Stimulated activated CD8-positive, alpha-beta memory T cell treated with anti-CD3 and anti-CD28 coated beads, Interleukin-4, amount 100 ng/mL, for 24 hours (primary cell): ENCODE results near the gene RAB10.
"Not testable (repeated sequence)": the region's sequence is repeated elsewhere in the genome, so short reads cannot be mapped to it uniquely, and the experiment has no call there.

Experiments used
- DNase-seq: peaks from one replicate; pipeline ENCODE4 v3.0.0-alpha.2; 2020; ENCODE audit warnings: low read depth

RAB10 gene

DNA sequence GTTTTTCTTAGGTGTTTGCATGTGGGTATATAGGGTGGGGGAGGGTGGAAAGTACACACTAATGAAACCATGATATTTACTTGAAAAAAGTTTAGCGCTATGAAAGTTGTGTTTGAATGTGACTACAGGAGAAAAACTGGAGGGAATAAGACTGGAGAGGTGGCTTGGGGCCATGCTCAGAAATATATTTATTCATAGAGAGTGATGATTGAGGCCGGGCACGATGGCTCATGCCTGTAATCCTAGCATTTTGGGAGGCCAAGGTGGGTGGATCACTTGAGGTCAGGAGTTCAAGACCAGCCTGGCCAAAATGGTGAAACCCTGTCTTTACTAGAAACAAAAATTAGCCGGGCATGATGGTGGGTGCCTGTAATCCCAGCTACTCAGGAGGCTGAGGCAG, 55.0 kb downstream of the RAB10 start:
- DNase-seq = not testable (repeated sequence)

DNA sequence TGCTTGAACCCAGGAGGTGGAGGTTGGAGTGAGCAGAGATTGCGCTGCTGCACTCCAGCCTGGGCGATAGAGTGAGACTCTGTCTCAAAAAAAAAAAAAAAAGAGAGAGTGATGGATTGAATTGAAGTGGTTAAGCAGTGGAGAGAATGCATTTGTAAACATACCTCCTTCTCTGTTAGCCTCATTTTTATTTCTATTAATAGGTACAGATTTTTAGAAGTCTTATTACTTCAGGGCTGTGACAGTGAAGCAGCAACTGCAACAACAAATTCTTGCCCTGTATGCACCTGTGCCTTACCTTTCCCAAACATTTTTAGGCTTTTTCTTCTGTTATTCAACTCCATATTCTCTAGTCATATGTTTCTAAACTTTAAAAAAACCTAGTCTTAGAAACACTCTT, 55.5 kb downstream of the RAB10 start:
- DNase-seq = no peak

DNA sequence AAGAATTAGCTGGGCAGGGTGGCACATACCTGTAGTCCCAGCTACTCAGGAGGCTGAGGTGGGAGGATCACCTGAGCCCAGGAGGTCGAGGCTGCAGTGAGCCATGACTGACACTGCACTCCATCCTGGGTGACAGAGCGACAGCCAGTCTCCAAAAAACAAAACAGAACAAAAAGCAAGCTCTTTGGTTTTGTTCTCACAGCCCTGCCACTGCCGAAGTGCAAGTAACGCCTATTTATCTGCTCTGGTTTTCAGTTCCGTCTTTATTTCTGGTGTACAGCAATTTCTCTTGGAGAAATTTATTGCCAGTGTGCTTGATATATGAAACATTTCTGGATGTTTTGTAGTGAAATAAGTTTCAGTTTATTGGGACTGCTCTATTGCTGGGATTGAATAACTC, 61.9 kb downstream of the RAB10 start:
- DNase-seq = no peak

DNA sequence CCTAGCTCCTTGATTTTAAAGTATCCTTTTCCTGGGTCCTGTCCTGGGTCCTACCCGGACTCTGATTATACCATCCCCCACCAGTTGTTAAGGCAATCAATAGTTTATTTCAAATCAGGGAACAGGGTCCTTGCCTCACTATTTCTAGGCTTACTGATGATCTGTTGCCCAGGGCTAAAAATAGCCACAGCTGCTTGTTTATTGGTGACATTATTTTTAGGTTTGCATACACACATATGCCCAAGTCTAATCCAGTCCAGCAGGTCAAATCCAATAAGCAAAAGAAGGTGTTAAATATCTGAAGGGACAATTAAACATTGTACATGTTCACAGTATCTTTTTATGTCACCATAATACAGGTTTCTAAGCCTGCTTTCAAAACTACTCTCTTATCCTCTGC, 66.0 kb downstream of the RAB10 start:
- no peak for DNase-seq

DNA sequence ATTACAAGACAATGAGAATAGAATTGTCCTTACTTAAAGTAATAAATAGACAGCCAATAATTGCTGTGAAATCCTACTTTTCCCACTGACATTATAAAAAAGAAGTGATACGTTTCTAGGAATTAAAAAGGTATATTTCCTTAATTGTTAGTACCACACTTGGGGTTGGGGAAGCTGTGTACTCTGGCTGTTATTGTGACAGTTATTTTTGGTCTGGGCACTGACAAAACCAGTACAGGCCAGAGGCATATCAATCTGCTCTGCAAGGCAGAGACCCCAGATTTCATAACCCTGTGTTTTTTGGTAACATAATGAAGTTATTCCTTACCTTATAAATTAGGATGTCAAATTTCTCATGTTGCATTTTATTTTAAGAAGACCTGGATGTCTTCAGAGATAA, 66.5 kb downstream of the RAB10 start:
- DNase-seq = no peak

DNA sequence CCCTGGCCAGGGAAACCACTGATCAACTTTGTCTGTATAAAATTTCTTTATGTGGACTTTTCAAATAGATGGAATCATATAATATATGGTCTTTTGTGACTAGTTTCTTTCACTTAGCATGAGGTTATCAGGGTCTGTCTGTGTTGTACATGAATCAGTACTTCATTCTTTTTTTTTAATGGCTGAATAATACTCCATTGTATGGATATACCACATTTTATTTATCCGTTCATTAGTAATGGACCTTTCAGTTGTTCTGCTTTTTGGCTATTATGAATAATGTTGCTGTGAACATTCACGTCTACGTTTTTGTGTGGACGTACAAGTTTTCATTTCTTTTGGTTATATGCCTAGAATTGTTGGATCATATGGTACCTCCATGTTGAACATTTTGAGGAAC, 69.9 kb downstream of the RAB10 start:
- DNase-seq = no peak

DNA sequence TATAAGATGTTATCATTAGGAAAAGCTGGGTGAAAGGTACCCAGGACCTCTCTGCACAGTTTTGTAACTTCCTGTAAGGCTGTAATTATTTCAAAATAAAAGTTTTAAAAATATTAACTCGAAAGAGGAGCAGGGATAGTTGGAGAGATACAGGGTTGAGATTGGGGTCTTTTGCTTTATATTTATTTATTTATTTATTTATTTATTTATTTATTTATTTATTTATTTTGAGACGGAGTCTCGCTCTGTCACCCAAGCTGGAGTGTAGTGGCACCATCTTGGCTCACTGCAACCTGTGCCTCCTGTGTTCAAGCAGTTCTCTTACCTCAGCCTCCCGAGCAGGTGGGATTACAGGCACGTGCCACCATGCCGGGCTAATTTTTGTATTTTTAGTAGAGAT, 74.8 kb downstream of the RAB10 start:
- not testable (repeated sequence) for DNase-seq

DNA sequence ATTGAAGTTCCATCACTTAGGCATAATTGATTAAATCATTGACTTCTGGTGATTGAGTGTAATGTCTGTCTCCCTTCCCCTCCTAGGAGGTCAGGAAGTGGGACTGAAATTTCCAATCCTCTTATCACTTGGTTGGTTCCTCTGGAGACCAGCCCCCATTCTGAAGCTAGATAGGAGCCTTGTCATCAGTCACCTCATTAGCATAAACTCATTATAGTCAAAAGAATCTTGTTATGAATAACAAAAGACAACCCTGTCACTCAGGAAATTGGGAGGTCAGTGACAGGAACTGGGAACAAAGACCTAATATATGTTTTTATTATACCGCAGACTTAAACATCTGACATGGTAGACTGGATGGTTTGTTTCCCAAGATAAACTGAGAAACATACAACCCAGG, 78.3 kb downstream of the RAB10 start:
- no peak for DNase-seq

DNA sequence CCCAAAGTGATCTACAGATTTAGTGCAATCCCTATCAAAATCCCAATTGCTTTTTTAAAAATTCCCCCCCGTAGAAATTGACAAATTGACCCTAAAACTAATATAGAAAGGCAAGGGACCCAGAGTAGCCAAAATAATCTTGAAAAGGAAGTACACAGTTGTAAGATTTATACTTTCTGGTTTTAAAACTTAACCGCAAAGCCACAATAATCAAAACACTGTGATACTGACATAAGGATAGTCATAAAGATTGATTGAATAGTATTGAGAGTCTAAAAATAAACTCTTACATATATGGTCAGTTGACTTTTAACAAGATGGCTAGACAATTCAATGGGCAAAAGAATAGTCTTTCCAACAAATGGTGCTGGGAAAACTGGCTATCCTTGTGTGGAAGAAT, 80.3 kb downstream of the RAB10 start:
- DNase-seq = no peak

DNA sequence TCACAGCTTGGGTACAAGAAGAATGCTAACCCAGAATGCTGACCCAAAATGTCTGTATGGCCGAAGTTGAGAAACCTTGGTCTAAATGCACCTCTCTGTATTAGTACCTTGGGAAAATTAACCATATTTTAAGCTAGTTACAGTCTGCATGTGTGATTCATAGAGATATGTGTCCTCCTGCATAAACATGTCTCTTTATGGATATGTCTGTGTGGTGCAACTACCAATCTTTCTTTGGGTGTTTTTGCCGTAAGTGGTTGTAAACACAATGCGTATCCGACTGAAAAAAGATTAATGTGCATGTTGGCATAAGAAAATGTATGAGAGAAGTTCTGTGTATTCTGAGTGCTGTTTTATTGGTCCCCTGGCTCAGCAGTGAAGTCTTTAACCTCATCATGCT, 84.8 kb downstream of the RAB10 start:
- no peak for DNase-seq

DNA sequence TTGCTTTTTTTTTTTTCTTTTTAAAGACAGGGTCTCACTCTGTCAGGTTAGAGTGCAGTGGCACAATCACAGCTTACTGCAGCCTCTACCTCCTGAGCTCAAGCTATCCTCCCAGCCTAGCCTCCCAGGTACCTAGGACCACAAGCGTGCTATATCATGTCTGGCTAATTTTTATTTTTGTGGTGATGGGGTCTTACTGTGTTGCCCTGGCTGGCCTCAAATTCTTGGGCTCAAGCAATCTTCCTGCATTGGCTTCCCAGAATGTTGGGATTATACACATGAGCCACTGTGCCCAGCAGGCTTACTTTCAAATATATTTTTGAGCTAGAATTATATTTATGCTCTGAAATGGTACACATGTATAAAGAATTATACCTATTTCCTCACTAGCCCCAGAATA, 85.6 kb downstream of the RAB10 start:
- no peak for DNase-seq

DNA sequence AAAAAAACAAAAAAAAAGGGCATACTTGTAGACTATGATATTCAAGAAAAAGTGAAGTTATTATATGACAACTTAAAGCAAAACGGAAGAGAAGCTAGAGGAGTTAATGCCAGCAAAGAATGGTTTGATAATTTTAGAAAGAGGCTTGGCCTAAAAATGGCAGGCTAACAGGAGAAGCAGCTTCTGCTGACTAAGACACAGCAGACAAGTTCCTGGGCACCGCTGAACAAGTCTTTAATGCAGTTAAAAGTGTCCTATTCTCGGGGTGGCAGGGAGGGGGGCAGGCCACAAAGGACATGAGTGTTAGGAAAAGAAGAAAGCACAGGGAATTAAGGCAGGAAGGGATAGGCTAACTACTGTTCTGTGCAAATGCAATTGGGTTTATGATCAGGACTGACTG, 88.7 kb downstream of the RAB10 start:
- no peak for DNase-seq

DNA sequence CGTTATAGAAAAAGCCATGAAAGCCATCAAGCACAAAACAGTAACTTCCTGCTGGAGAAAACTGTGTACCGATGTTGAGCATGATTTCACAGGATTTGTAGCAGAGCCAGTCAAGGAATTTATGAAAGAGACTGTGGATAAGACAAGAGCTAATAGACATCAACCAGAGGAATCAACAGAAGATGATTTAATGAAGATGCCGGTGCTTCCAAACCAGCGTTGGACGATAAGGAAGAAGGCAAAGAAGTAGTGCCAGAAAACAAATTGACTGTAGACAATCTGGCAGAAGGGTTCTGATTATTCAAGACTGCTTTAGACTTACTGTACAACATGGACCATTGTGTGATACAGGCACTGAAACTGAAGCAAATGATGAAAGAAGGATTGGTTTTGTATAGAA, 89.5 kb downstream of the RAB10 start:
- no peak for DNase-seq

DNA sequence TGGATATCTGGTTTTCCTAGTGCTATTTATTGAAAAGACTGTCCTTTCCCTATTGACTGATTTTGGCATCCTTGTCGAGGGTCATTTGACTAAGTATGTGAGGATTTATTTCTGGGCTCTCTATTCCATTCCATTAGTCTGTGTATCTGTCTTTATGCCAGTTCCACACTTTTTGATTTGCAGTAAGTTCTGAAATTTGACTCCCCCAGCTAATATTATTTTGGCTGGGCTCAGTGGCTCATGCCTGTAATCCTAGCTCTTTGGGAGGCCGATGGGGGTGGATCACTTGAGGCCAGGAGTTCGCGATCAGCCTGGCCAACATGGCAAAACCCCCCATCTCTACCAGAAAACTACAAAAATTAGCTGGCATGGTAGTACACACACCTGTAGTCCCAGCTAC, 92.2 kb downstream of the RAB10 start:
- no peak for DNase-seq

DNA sequence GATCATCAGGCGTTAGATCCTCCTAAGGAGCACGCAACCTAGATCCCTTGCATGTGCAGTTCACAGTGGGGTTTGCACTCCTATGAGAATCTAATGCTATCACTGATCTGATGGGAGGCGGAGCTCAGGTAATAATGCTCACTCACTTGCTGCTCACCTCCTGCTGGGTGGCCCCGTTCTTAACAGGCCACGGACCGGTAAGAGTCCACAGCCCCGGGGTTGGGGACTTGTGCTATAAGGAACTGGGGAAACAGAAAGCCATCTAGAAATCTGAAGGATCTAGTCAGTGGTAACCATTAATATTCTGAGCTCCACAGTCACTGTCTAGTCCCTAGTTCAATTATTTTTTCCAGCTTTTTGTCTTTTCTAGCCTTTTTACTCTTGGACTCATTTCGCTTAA, 94.3 kb downstream of the RAB10 start:
- no peak for DNase-seq

DNA sequence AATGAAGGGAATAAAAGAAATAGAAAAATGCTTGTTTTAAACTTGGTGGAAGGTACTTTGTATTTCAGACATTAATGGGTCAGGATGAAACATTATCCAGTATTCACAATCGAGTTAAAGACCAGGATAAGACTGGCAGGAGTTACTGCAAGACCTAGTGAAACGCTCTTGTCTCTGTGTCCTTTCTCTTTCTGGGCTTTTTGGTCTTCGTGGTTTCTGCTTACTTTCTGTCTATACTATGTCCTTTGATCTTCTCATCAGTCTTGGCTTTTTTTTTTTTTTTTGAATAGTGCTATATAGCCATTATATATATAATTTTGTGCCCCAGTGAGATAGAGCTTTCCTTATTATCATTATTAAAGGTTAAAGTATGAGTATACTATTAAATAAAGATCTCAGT, 96.9 kb downstream of the RAB10 start:
- DNase-seq = no peak

DNA sequence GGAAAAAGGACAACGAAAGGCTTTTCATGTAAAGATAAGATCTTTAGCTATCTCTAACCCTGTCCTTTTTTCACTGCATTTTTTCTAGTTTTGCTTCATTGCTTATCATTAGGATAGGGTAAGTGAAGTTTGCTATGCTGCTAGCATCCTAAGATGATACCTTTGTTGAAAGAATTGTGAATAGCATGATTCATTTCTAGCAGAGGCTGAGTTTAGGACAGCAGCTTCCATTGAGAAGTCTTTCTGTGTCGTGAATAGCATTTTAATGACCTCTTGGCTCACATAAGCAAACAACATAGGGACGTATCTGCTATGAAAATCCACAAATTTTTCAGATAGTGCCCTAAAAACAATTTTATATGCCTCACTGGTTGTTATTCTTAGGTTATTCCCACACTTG, 102.6 kb downstream of the RAB10 start:
- no peak for DNase-seq

DNA sequence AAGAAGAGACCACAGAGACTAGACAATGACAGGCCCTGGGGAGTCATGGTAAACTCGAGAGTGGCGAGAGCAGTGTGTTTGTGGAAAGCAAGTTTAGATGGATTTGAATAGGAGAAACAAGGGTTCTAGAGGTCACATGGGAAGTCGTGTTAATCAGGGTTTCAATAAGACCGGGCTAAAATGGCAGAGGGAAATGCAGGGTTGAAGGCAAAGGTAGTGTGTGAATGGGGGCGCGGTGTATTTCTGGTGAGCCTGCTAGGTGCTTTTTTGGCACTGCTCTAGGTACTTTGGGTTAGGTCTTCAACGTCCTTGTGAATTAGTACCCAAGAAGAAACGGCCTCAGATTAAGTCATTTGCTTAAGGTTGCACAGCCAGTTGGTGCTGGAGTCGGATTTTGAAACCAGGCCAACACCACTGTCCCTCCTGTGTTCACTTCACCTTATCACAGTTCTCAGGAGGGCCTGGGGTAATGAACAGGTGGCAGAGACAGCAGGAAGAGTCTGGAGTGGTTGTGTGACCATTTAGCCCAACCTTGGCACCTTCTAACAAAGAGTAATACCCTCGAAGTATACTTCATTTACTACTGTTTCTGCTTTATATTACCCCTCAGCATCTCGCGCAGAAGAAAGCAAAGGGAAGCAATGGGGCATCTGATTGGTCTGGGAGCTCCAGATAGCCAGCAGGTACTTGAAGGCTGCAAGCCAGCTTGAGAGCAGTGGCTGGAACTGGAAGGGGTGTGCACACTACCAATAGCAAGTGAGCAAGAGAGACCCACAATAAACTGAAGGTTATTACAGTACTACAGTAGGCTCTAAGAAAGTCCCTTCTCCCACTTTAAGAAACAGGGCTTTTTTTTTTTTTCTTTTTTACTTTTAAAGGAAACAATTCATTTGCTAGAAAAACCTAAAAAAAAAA, 105.6 kb downstream of the RAB10 start:
- DNase-seq = no peak

DNA sequence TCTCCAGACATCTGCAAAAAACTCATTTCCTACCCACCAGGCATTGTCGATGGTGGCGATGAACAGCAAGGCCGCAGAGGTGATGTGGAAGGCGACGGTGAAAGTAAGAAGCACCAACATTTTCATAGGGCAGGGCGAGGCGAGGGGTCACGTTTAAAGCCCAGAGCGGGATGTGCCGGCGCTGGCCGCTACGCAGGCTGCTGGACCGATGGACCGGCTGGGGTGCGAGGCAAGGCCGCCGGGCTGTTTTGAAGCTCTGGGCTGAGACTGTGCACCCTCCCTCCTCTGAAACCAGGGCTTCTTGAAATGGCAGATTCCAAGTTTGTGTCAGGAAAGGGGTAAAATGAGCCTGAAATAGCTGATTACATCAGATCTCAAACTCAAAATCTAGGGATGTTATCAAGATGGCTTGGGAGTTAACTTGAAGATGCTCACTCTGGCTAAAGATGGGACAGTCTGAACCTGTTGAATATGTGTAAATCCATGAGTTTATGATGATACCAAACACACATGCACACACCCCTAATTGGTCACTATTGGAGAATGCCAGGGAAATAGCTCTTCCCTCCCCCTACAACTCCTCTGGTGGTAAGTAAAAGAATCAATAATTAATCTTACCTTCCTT, 107.4 kb downstream of the RAB10 start:
- DNase-seq = no peak

DNA sequence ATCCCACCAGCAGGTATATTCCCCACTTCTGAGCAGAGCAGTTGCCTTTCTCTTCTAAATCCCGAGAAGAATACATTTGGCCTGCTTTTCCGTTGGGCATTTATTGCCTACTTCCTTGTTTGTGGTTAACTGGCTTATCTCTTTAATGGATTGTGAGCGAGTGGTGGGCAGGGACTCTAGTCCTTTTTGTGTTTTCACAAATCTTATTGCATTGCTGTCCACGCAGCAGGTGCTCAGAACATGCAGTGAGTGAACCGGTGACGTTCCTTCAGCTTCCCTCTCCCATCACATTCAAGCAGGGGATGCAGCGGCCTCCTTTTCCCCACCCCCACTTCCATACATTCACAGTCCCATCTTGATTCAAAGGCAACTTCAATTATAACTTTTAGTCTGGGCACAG, 110.1 kb downstream of the RAB10 start:
- no peak for DNase-seq

DNA sequence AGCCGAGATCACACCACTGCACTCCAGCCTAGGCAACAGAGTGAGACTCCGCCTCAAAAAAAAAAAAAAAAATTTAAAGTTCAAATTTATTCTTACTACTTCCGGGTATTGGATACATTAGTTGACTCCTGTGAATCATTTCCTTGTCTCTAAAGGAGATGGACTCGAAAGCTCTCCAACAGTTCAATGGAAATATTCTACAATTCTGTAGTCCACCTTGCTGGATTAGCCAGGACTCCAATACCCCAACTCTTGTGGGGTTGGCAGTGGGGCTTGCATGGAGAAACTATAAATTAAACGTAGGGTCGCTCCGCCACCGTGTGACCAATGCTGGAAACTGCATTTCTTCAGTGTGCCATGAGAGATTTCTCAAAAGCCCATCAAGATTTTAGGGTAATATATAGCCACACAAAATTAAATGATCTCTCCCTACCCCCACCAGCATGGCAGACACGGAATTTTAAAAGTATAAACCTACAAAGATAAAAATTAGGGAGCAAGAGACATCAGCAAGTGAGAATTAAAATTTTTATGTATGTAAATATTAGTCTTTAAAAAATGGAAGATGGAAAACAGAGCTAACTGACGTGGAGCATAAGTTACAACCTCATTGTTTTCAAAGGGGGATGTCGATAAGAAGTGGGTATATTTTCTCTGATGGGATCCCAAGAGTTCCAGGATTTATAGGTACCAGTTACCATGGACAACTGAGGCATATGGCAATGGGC, 111.2 kb downstream of the RAB10 start:
- DNase-seq = peak; percentile 41

DNA sequence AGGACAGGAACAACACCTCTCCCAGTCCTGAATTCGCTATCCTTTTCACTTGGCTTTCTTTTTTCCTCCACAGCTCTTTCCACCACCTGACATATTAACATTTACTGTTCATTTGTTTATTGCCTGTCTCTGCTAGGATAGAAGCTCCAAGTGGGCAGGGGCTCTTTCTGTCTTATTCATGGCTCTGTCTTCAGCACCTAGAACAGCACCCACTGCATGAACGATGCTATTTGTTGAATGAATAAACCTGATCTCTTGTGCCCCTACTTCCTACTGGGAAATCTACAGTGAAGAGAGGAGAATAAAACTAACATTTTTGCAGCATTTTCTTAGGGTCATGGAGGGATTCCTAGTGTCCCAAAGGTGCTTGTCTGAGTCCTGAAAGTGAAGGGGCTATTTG, 114.6 kb downstream of the RAB10 start:
- DNase-seq = no peak

DNA sequence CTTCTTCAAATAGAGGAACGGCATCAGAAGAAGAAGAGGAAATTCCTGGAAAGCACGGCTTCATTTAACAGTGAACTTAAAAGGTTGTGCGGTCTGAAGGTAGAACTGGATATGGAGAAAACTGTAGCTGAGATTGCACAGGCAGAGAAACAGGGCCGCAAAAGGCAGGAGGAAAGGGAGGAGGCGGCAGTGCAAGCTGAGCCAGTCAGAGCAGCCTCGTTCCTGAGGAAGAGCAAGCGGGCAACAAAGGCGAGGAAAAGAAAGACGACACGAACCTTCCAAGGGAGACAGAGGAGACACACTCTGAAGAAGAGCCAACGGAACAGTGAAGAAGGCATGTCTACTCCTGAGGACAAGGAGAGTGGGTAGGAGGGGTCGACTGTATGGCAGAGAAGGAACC, 116.4 kb downstream of the RAB10 start:
- DNase-seq = no peak
